Raji (cell line): ENCODE results near the gene CCDC200.

Source experiments
- POLR2A ChIP-seq: IDR thresholded peaks from 2 replicates; pipeline ENCODE4 v1.6.1; 2011; ENCODE audit warnings: low read depth, low read length, control low read depth; ENCODE audit not compliant: insufficient read depth

The CCDC200 gene

DNA sequence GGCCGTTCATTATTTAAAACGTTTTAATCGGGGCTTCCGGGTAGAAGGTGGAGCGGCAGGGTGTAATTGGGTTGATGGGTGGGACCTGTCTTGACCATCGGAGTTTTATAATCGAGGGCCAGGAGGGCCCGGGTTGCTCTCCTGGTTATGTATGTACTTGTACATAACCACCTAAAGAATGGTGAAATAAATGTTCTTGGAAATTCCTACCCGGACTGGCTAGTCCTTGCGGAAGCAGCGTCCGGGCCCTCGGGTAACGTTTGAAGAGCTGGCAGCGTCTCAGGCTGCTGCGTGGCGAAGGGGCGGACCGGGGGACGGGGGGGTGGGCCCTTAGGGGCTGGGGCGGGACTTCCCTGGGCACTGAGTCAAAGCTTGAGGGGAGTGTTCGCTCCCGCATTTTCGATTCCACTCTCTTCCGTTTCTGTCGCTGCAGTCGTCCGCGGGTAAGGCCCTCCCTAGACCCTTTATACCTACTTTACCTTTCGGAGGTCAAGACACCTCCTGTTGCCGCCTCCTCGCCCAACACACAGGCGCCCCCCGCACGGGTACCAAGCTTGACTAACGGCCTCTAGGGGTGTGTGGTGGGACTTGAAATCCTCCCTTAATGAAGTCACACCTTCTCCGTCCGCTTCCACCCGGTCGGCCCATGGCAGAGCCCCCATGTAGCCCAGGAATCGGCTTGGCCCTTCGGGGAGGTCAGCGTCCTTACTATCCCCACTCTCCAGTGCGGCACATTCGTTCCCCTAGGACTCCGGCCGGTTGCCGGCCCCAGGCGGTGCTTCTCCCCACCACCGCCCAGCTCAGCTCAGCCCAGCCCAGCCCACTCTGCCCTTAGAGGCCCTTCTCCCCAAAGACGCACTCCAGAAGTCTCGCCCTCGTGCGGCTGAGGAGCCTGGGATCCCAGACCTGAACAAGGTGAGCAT lies 16.7 kb downstream of the CCDC200 start, which contains the start of gene TMEM106A:
TSS of gene TMEM106A (plus strand) at position 396 of the 923 bp plus-strand sequence. CDS start 1,167 bp downstream, outside the sequence.
- TF ChIP-seq POLR2A, result peak; percentile 85

DNA sequence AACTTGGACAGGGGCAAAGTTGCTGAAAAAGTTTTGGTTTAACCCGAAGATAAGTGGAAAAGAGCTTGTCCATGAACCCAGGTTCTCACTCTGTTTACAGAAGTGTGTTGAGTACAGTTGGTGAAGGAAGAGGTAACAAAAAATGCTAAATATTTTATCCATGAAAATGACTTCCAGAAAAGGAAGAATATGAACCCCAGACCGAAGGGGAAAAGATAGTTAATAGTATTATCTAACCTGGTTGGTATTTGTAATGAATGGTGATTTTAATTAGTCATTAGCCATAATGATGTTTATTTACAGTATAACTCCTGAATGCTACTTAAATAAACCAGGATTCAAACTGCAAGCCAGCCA lies 17.3 kb downstream of the CCDC200 start:
- no peak for TF ChIP-seq POLR2A

DNA sequence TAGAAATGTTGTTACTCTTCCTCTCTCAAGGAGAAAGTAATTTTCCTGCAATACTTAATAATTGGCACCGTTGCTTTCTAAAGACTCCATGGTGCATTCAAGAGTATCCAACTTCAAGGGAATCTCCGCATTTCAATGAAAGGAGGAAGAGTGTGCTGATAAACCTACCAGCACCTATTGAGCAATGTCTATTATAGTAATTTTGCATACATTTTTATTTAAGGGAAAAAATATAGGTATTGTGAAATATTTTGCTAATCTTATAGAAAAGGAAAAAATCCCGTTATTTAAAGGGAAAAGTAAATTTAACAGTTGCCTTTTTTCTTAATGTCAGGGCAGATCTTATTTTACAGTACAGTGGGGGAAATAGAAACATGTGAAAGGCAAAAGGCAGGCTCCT lies 17.8 kb downstream of the CCDC200 start:
- TF ChIP-seq POLR2A, result no peak

DNA sequence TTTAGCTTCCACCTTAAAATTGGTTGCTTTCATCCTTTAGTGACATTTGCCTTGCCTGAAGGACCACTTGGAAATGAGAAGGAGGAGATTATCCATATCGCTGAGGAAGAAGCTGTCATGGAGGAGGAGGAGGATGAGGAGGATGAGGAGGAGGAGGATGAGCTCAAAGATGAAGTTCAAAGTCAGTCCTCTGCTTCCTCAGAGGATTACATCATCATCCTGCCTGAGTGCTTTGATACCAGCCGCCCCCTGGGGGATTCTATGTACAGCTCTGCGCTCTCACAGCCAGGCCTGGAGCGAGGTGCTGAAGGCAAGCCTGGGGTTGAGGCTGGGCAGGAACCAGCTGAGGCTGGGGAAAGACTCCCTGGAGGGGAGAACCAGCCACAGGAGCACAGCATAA lies 28.3 kb downstream of the CCDC200 start:
- TF ChIP-seq POLR2A, result no peak

DNA sequence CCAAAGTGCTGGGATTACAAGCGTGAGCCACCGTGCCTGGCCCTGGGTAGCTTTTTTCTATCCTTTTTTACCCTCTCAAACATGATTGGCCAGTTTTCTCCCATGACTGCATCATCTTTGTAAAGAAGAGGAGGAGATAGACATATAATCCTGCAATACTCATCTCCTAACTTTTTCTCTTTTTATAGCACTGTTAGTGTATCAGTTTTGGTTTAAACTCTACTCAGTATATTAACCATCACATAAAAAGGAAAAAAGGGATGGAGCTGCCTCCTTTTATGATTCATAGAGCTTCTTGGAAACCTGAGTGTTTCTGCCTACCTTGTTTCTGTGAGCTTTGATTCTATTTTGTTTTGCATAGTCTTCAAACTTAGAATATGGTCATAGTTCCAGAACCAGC lies 28.8 kb downstream of the CCDC200 start:
- no peak for TF ChIP-seq POLR2A

DNA sequence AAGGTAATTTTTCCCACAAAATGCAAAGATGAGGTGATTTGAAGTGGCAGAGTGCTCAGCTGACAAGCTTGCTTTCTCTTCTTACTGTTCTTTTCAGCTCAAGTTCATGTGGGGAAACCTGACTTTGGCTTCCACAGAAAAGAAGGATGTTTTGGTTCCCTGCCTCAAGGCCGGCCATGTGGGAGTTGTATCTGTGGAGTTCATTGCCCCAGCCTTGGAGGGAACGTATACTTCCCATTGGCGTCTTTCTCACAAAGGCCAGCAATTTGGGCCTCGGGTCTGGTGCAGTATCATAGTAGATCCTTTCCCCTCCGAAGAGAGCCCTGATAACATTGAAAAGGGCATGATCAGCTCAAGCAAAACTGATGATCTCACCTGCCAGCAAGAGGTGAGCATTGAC lies 35.2 kb downstream of the CCDC200 start:
- no peak for TF ChIP-seq POLR2A

DNA sequence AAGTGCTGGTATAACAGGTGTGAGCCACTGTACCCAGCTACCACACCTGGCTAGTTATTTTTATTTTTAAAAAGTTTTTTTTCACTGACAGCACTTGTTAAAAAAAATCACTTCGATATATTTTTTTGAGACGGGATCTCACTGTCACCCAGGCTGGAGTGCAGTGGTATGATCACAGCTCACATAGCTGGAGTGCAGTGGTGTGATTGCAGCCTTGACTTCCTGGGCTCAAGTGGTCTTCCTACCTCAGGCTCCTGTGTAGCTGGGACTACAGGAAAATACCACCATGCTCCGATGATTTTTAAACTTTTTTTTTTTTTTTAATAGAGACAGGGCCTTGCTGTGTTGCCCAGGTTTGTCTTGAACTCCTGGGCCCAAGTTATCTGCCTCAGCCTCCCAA lies 44.5 kb downstream of the CCDC200 start:
- no peak for TF ChIP-seq POLR2A

DNA sequence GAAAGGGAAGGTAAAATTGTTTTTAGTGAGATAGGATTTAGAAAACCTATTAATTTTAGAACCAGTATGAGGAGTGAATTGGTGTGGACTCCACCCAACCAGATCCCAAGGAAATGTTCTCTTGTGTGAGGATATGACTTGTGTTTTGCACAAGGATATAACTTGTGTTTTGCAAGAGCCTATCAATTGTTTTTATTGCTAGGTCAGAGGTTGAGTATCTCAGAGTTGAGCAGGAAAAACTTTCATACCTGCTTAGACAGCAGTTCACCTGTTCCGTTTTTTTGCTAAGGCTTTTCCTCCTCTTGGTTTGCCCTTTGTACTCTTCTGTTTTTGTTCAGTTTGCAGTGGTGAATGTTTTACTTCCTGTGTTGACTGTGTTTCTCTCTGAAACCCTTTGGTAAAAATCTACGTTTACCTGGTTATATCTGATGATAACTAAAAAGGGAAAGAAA lies 52.3 kb downstream of the CCDC200 start:
- no peak for TF ChIP-seq POLR2A

DNA sequence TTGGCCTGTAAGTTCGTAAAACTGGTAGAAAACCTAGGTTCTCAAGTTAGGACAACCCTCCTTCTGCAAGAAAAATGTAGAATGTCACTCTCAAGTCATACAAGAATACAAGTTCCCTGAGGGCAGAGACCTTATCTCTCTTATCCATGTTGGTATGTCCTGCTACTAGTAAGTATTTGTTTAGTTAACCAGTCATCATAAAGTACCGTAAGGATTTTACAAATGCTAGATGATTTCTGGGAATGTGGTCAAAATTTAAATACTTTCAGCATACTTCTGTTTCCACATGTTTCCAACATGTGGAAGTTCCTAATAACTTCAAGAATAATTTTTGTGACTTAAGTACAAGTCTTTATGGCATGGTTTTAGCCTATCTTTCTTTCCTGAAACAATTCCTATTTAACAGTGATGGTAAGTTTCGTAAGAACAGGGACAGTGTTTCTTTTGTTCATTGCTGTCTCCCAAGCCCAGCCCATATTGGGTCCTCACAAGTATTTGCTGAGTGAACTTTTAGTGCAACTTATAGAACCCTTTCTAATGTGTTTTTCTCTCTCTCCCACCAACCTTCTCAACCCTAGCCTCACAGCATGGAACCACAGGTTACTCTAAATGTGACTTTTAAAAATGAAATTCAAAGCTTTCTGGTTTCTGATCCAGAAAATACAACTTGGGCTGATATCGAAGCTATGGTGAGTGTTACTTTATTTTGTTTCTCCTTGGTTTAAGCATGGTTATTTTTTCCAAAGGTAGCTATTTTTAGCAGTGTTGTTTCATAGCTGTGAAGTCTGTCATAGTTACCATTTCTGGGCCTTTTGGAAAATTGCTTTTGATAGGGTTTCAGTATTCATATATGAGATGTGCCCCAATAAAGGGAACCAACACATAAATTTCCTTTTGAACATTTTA lies 53.0 kb downstream of the CCDC200 start:
- no peak for TF ChIP-seq POLR2A

DNA sequence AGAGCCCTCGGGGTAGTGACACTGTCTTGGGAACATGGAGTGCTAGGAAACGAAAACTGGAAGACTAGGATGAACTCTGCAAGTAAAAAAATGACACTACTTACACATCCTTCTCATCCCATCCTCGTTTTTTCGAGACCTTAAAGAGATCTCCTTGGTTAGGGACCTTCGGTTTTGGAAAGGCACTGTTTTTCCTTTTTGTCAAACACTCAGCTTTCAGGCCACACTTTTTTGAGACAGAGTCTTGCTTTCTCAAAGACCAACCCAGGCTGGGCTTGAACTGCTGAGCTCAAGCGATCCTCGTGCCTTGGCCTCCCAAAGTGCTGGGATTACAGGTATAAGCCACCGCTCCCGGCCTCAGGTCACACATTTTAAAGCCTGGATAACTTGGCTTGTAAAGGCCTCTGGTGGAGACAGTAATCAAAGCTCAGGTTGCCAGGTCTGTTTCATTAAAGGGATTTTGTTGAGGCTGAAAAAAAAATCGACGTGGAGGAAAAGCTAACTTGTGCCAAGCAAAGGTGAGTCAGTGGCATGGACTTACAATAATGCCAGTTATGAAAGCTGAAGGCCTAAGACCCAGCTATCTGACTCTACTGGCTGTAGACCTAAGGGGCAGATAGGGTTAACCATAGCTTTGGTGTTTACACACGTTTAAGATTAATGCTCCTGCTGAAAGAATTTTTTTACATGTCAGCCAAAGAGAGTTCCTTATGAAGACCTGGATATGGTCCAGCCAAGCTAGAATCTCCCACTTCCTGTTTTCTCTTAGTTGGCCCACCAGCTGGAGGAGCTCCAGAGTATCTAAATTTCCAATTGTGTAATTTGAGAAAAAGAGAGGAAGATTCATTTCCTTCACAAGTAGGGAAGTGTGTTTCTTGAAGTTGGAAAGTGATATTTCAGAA lies 56.6 kb downstream of the CCDC200 start:
- TF ChIP-seq POLR2A, result no peak
